ENCODE data around the gene DCTN4.

DCTN4 gene

GRCh38 chr5:150703762-150704161 is 55.1 kb downstream of the DCTN4 start:
- no peak for DNase-seq (ENCODE audit: low spot score)
- Histone ChIP-seq H3K9me3 (replicated peaks in 1 of 2; ENCODE audit: control insufficient read depth in 2 of 2, insufficient read depth in 1 of 2, low read depth in 1 of 2, low read length in 2 of 2) (no peaks in the 10 kb centered on the region), H3K23ac (ENCODE audit: low read depth, low read length, poor library complexity) (no peak overlapping the region), H3K4me1 (ENCODE audit: control insufficient read depth in 2 of 2, insufficient read depth in 1 of 2, low read depth in 1 of 2, low read length in 2 of 2) (peaks cover 2 to 6% of the 10 kb centered on the region in 2 donors), H3K9ac (ENCODE audit: low read depth, low read length, poor library complexity) (no peak overlapping the region), H4K91ac (ENCODE audit: low read depth, low read length, poor library complexity) (no peak overlapping the region), H3K27me3 (ENCODE audit: control insufficient read depth in 3 of 3, insufficient read depth in 3 of 3, low read depth in 1 of 3, low read length in 3 of 3) (no peaks in the 10 kb centered on the region), H3K4me3 (ENCODE audit: low read length in 2 of 2) (no peak overlapping the region), H4K8ac (ENCODE audit: low read depth, low read length) (no peak overlapping the region), H3K79me1 (ENCODE audit: low read depth, low read length) (peaks cover 7% of the 10 kb centered on the region), H2AFZ (ENCODE audit: low read length) (no peak overlapping the region), H2BK12ac (ENCODE audit: low read length) (no peak overlapping the region), H2BK120ac (ENCODE audit: low read depth, low read length) (no peak overlapping the region), H2BK5ac (ENCODE audit: low read length) (no peak overlapping the region), H3K4ac (ENCODE audit: low read length) (no peak overlapping the region), H2AK5ac (ENCODE audit: low read depth, low read length) (no peak overlapping the region), H3K27ac (replicated peaks; ENCODE audit: low read length) (no peak overlapping the region), H3K36me3 (replicated peaks in 1 of 2; ENCODE audit: control insufficient read depth in 2 of 2, insufficient read depth in 2 of 2, low read length in 2 of 2) (peaks cover 4 to 19% of the 10 kb centered on the region in 2 donors), H2BK15ac (ENCODE audit: low read length) (no peak overlapping the region), H3K4me2 (ENCODE audit: insufficient read depth, low read length, poor library complexity, severe bottlenecking) (no peak overlapping the region), H3K18ac (ENCODE audit: low read length) (no peak overlapping the region), H3K14ac (ENCODE audit: low read length) (no peak overlapping the region)
- no CpG with 5 or more reads among the region's 3 CpGs for WGBS, 2 donors (ENCODE audit: extremely low coverage in 2 of 2, insufficient read length in 2 of 2, insufficient replicate concordance in 1 of 2)

- peak within 1 kb of the TSS; percentile 56 for H3K4me2 ChIP-seq (ENCODE audit: insufficient read depth, low read length, poor library complexity, severe bottlenecking)
- H2AK5ac ChIP-seq (ENCODE audit: low read depth, low read length), result peak within 1 kb of the TSS; percentile 44
- peaks cover 7% of the 10 kb centered on the region for H3K79me1 ChIP-seq (ENCODE audit: low read depth, low read length)
- peak within 1 kb of the TSS; percentile 57 for H2BK120ac ChIP-seq (ENCODE audit: low read depth, low read length)
- H4K91ac ChIP-seq (ENCODE audit: low read depth, low read length, poor library complexity), result peak within 1 kb of the TSS; percentile 99
- no peaks in the 10 kb centered on the region for H3K9me3 ChIP-seq (replicated peaks in 1 of 2; ENCODE audit: control insufficient read depth in 2 of 2, insufficient read depth in 1 of 2, low read depth in 1 of 2, low read length in 2 of 2)
- no CpG with 5 or more reads among the region's 59 CpGs for WGBS, 2 donors (ENCODE audit: extremely low coverage in 2 of 2, insufficient read length in 2 of 2, insufficient replicate concordance in 1 of 2)
- peak within 1 kb of the TSS; percentile 94 for H3K23ac ChIP-seq (ENCODE audit: low read depth, low read length, poor library complexity)
- H2AFZ ChIP-seq (ENCODE audit: low read length), result peak within 1 kb of the TSS; percentile 98
- peak within 1 kb of the TSS; percentile 59 for H3K14ac ChIP-seq (ENCODE audit: low read length)
- peak within 1 kb of the TSS; percentile 93 for H3K4ac ChIP-seq (ENCODE audit: low read length)
- peaks cover 15 to 40% of the 10 kb centered on the region in 2 donors for H3K36me3 ChIP-seq (replicated peaks in 1 of 2; ENCODE audit: control insufficient read depth in 2 of 2, insufficient read depth in 2 of 2, low read length in 2 of 2)
- H3K27me3 ChIP-seq (ENCODE audit: control insufficient read depth in 3 of 3, insufficient read depth in 3 of 3, low read depth in 1 of 3, low read length in 3 of 3), result no peaks in the 10 kb centered on the region
- peak within 1 kb of the TSS; percentile 100 for H3K9ac ChIP-seq (ENCODE audit: low read depth, low read length, poor library complexity)
- peak within 1 kb of the TSS; percentile 99 for H2BK5ac ChIP-seq (ENCODE audit: low read length)
- no peak within 1 kb of the TSS for H2BK12ac ChIP-seq (ENCODE audit: low read length)
- peak within 1 kb of the TSS; percentile 90 for H3K27ac ChIP-seq (replicated peaks; ENCODE audit: low read length)
- H3K4me3 ChIP-seq (ENCODE audit: low read length in 2 of 2), result peak within 1 kb of the TSS; percentile 81 to 93
- H3K18ac ChIP-seq (ENCODE audit: low read length), result peak within 1 kb of the TSS; percentile 99
- peak; percentile 85 for DNase-seq (ENCODE audit: low spot score)
- peaks cover 2 to 6% of the 10 kb centered on the region in 2 donors for H3K4me1 ChIP-seq (ENCODE audit: control insufficient read depth in 2 of 2, insufficient read depth in 1 of 2, low read depth in 1 of 2, low read length in 2 of 2)
- H2BK15ac ChIP-seq (ENCODE audit: low read length), result peak within 1 kb of the TSS; percentile 98
- no peak within 1 kb of the TSS for H4K8ac ChIP-seq (ENCODE audit: low read depth, low read length)
Measured at GRCh38 chr5:150700594-150701377, 58.0 kb downstream of the DCTN4 start, which contains the start of gene RBM22. TSS of gene RBM22 (minus strand) at chr5:150701062. CDS start at chr5:150700985, 77 bp downstream.

DNA sequence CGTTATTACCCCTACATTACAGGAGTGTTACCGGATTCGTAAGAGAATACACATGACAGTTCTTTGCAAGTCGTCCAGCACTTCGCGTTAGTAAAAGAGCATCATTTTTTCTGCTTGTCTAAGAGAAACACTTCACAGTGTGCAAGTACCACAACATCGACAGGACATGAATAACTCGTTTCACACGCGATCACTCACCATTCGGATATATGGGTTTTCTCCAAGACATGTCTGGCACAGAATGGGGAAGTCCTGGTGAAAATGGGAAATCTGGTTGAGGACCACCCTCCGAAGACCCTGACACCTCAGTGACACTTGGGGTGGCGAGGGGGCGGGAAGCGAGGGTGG is 58.6 kb downstream of the DCTN4 start:
- no peak overlapping the region for H3K14ac ChIP-seq (ENCODE audit: low read length)
- H3K9ac ChIP-seq (ENCODE audit: low read depth, low read length, poor library complexity), result peak overlapping the region; percentile 100
- no peak overlapping the region for H3K4ac ChIP-seq (ENCODE audit: low read length)
- DNase-seq (ENCODE audit: low spot score), result no peak
- H3K36me3 ChIP-seq (replicated peaks in 1 of 2; ENCODE audit: control insufficient read depth in 2 of 2, insufficient read depth in 2 of 2, low read length in 2 of 2), result peaks cover 17 to 45% of the 10 kb centered on the region in 2 donors
- H4K8ac ChIP-seq (ENCODE audit: low read depth, low read length), result no peak overlapping the region
- H3K23ac ChIP-seq (ENCODE audit: low read depth, low read length, poor library complexity), result no peak overlapping the region
- peaks cover 7% of the 10 kb centered on the region for H3K79me1 ChIP-seq (ENCODE audit: low read depth, low read length)
- no peak overlapping the region for H2AK5ac ChIP-seq (ENCODE audit: low read depth, low read length)
- H4K91ac ChIP-seq (ENCODE audit: low read depth, low read length, poor library complexity), result no peak overlapping the region
- peak overlapping the region; percentile 81 to 93 for H3K4me3 ChIP-seq (ENCODE audit: low read length in 2 of 2)
- peak overlapping the region; percentile 56 for H3K4me2 ChIP-seq (ENCODE audit: insufficient read depth, low read length, poor library complexity, severe bottlenecking)
- no peaks in the 10 kb centered on the region for H3K9me3 ChIP-seq (replicated peaks in 1 of 2; ENCODE audit: control insufficient read depth in 2 of 2, insufficient read depth in 1 of 2, low read depth in 1 of 2, low read length in 2 of 2)
- no peak overlapping the region for H2BK12ac ChIP-seq (ENCODE audit: low read length)
- H3K27me3 ChIP-seq (ENCODE audit: control insufficient read depth in 3 of 3, insufficient read depth in 3 of 3, low read depth in 1 of 3, low read length in 3 of 3), result no peaks in the 10 kb centered on the region
- no CpG with 5 or more reads among the region's 15 CpGs for WGBS, 2 donors (ENCODE audit: extremely low coverage in 2 of 2, insufficient read length in 2 of 2, insufficient replicate concordance in 1 of 2)
- no peak overlapping the region for H2BK120ac ChIP-seq (ENCODE audit: low read depth, low read length)
- H2BK15ac ChIP-seq (ENCODE audit: low read length), result no peak overlapping the region
- peak overlapping the region; percentile 98 for H2AFZ ChIP-seq (ENCODE audit: low read length)
- no peak overlapping the region for H3K27ac ChIP-seq (replicated peaks; ENCODE audit: low read length)
- H2BK5ac ChIP-seq (ENCODE audit: low read length), result no peak overlapping the region
- H3K18ac ChIP-seq (ENCODE audit: low read length), result no peak overlapping the region
- H3K4me1 ChIP-seq (ENCODE audit: control insufficient read depth in 2 of 2, insufficient read depth in 1 of 2, low read depth in 1 of 2, low read length in 2 of 2), result peaks cover 2 to 6% of the 10 kb centered on the region in 2 donors

GRCh38 chr5:150694612-150695011 is 64.2 kb downstream of the DCTN4 start:
- Histone ChIP-seq H3K18ac (ENCODE audit: low read length) (no peak overlapping the region), H3K14ac (ENCODE audit: low read length) (no peak overlapping the region), H2BK12ac (ENCODE audit: low read length) (no peak overlapping the region), H2BK15ac (ENCODE audit: low read length) (no peak overlapping the region), H3K4ac (ENCODE audit: low read length) (no peak overlapping the region), H3K23ac (ENCODE audit: low read depth, low read length, poor library complexity) (no peak overlapping the region), H2AK5ac (ENCODE audit: low read depth, low read length) (no peak overlapping the region), H2AFZ (ENCODE audit: low read length) (no peak overlapping the region), H2BK5ac (ENCODE audit: low read length) (no peak overlapping the region), H3K4me3 (ENCODE audit: low read length in 2 of 2) (no peak overlapping the region), H3K4me2 (ENCODE audit: insufficient read depth, low read length, poor library complexity, severe bottlenecking) (no peak overlapping the region), H3K27ac (replicated peaks; ENCODE audit: low read length) (no peak overlapping the region), H4K91ac (ENCODE audit: low read depth, low read length, poor library complexity) (no peak overlapping the region), H3K79me1 (ENCODE audit: low read depth, low read length) (peaks cover 1% of the 10 kb centered on the region), H3K27me3 (ENCODE audit: control insufficient read depth in 3 of 3, insufficient read depth in 3 of 3, low read depth in 1 of 3, low read length in 3 of 3) (no peaks in the 10 kb centered on the region), H3K9me3 (replicated peaks in 1 of 2; ENCODE audit: control insufficient read depth in 2 of 2, insufficient read depth in 1 of 2, low read depth in 1 of 2, low read length in 2 of 2) (no peaks in the 10 kb centered on the region), H3K36me3 (replicated peaks in 1 of 2; ENCODE audit: control insufficient read depth in 2 of 2, insufficient read depth in 2 of 2, low read length in 2 of 2) (peaks cover 52 to 95% of the 10 kb centered on the region in 2 donors), H3K4me1 (ENCODE audit: control insufficient read depth in 2 of 2, insufficient read depth in 1 of 2, low read depth in 1 of 2, low read length in 2 of 2) (peaks cover 1 to 2% of the 10 kb centered on the region in 2 donors), H3K9ac (ENCODE audit: low read depth, low read length, poor library complexity) (no peak overlapping the region), H2BK120ac (ENCODE audit: low read depth, low read length) (no peak overlapping the region), H4K8ac (ENCODE audit: low read depth, low read length) (no peak overlapping the region)
- WGBS, 2 donors (ENCODE audit: extremely low coverage in 2 of 2, insufficient read length in 2 of 2, insufficient replicate concordance in 1 of 2), result no CpG with 5 or more reads among the region's 3 CpGs
- DNase-seq (ENCODE audit: low spot score), result no peak
